Measurements from ENCODE around the gene PCDH9. TPM values are rescaled to one million over a fixed set of nuclear protein-coding genes. Genes with fewer than 3 reads are reported as not detected.

PCDH9 gene
- total and polyA plus RNA-seq, 2 experiments from 2014 or later: 0.31 to 0.52 TPM

DNA sequence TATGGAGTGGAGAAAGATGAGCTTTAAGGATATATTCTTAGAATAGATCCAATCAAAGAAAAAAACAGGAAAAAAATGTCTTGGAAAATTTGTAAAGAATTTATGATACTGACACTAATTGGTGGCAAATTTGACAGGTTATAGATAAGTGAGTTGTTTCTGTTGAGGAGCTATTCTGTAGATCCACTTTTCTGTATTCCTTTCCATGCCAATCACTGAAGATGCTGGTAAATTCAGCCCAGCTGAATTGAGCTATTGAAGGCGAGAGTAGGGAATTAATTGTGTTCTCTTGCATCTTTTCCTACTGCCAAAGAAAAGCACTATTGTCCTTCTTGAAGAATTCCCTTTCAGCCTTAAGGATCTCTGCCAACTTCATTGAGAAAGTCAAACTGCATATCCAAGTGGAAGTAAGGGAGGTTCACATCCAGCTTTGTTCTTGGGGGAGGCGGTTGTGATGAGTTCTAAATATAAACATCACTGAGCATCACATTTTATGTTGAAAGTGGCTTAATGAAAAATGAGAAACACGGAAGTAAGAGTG is 113.1 kb downstream of the PCDH9 start:
- no peaks in the 10 kb centered on the region for H3K27me3 Mint-ChIP-seq (ENCODE audit: insufficient read depth, low read depth, poor library complexity)
- DNase-seq (ENCODE audit: low spot score) (no peak), ATAC-seq (no peak; the same call in 2 of the 3 replicates)
- H3K27ac ChIP-seq (ENCODE audit: low read depth): no peak overlapping the region
- H3K4me1 ChIP-seq (ENCODE audit: insufficient read depth): no peaks in the 10 kb centered on the region
- no peak overlapping the region for H3K4me3 ChIP-seq
- TF ChIP-seq ZNF331 (CRISPR knock-in tag; IDR thresholded peaks at IDR 0.05; ENCODE audit: low read depth) (no peak), EZH2phosphoT487 (IDR thresholded peaks at IDR 0.05; ENCODE audit: unreplicated experiment) (no peak), POLR2AphosphoS5 (IDR thresholded peaks at IDR 0.05; ENCODE audit: low read depth) (no peak), JUNB (IDR thresholded peaks at IDR 0.05; ENCODE audit: unreplicated experiment) (no peak), ZNF114 (CRISPR knock-in tag; IDR thresholded peaks at IDR 0.05) (no peak), NANOG (IDR thresholded peaks at IDR 0.05; ENCODE audit: borderline replicate concordance) (no peak), EZH2 (IDR thresholded peaks at IDR 0.05; ENCODE audit: low read depth, unreplicated experiment) (no peak), CREB1 (CRISPR knock-in tag; IDR thresholded peaks at IDR 0.05; ENCODE audit: low read depth) (no peak)
- TF ChIP-seq, protein P1, sequence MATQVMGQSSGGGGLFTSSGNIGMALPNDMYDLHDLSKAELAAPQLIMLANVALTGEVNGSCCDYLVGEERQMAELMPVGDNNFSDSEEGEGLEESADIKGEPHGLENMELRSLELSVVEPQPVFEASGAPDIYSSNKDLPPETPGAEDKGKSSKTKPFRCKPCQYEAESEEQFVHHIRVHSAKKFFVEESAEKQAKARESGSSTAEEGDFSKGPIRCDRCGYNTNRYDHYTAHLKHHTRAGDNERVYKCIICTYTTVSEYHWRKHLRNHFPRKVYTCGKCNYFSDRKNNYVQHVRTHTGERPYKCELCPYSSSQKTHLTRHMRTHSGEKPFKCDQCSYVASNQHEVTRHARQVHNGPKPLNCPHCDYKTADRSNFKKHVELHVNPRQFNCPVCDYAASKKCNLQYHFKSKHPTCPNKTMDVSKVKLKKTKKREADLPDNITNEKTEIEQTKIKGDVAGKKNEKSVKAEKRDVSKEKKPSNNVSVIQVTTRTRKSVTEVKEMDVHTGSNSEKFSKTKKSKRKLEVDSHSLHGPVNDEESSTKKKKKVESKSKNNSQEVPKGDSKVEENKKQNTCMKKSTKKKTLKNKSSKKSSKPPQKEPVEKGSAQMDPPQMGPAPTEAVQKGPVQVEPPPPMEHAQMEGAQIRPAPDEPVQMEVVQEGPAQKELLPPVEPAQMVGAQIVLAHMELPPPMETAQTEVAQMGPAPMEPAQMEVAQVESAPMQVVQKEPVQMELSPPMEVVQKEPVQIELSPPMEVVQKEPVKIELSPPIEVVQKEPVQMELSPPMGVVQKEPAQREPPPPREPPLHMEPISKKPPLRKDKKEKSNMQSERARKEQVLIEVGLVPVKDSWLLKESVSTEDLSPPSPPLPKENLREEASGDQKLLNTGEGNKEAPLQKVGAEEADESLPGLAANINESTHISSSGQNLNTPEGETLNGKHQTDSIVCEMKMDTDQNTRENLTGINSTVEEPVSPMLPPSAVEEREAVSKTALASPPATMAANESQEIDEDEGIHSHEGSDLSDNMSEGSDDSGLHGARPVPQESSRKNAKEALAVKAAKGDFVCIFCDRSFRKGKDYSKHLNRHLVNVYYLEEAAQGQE (IDR thresholded peaks at IDR 0.05; ENCODE audit: unreplicated experiment): no peak
- TF ChIP-seq, protein P2, sequence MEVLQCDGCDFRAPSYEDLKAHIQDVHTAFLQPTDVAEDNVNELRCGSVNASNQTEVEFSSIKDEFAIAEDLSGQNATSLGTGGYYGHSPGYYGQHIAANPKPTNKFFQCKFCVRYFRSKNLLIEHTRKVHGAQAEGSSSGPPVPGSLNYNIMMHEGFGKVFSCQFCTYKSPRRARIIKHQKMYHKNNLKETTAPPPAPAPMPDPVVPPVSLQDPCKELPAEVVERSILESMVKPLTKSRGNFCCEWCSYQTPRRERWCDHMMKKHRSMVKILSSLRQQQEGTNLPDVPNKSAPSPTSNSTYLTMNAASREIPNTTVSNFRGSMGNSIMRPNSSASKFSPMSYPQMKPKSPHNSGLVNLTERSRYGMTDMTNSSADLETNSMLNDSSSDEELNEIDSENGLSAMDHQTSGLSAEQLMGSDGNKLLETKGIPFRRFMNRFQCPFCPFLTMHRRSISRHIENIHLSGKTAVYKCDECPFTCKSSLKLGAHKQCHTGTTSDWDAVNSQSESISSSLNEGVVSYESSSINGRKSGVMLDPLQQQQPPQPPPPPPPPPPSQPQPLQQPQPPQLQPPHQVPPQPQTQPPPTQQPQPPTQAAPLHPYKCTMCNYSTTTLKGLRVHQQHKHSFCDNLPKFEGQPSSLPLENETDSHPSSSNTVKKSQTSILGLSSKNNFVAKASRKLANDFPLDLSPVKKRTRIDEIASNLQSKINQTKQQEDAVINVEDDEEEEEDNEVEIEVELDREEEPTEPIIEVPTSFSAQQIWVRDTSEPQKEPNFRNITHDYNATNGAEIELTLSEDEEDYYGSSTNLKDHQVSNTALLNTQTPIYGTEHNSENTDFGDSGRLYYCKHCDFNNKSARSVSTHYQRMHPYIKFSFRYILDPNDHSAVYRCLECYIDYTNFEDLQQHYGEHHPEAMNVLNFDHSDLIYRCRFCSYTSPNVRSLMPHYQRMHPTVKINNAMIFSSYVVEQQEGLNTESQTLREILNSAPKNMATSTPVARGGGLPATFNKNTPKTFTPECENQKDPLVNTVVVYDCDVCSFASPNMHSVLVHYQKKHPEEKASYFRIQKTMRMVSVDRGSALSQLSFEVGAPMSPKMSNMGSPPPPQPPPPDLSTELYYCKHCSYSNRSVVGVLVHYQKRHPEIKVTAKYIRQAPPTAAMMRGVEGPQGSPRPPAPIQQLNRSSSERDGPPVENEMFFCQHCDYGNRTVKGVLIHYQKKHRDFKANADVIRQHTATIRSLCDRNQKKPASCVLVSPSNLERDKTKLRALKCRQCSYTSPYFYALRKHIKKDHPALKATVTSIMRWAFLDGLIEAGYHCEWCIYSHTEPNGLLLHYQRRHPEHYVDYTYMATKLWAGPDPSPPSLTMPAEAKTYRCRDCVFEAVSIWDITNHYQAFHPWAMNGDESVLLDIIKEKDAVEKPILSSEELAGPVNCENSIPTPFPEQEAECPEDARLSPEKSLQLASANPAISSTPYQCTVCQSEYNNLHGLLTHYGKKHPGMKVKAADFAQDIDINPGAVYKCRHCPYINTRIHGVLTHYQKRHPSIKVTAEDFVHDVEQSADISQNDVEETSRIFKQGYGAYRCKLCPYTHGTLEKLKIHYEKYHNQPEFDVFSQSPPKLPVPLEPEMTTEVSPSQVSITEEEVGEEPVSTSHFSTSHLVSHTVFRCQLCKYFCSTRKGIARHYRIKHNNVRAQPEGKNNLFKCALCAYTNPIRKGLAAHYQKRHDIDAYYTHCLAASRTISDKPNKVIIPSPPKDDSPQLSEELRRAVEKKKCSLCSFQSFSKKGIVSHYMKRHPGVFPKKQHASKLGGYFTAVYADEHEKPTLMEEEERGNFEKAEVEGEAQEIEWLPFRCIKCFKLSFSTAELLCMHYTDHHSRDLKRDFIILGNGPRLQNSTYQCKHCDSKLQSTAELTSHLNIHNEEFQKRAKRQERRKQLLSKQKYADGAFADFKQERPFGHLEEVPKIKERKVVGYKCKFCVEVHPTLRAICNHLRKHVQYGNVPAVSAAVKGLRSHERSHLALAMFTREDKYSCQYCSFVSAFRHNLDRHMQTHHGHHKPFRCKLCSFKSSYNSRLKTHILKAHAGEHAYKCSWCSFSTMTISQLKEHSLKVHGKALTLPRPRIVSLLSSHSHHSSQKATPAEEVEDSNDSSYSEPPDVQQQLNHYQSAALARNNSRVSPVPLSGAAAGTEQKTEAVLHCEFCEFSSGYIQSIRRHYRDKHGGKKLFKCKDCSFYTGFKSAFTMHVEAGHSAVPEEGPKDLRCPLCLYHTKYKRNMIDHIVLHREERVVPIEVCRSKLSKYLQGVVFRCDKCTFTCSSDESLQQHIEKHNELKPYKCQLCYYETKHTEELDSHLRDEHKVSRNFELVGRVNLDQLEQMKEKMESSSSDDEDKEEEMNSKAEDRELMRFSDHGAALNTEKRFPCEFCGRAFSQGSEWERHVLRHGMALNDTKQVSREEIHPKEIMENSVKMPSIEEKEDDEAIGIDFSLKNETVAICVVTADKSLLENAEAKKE (CRISPR knock-in tag; IDR thresholded peaks at IDR 0.05): no peak
- TF ChIP-seq, protein P3, sequence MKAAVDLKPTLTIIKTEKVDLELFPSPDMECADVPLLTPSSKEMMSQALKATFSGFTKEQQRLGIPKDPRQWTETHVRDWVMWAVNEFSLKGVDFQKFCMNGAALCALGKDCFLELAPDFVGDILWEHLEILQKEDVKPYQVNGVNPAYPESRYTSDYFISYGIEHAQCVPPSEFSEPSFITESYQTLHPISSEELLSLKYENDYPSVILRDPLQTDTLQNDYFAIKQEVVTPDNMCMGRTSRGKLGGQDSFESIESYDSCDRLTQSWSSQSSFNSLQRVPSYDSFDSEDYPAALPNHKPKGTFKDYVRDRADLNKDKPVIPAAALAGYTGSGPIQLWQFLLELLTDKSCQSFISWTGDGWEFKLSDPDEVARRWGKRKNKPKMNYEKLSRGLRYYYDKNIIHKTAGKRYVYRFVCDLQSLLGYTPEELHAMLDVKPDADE (IDR thresholded peaks at IDR 0.05): no peak
- TF ChIP-seq, protein P4, sequence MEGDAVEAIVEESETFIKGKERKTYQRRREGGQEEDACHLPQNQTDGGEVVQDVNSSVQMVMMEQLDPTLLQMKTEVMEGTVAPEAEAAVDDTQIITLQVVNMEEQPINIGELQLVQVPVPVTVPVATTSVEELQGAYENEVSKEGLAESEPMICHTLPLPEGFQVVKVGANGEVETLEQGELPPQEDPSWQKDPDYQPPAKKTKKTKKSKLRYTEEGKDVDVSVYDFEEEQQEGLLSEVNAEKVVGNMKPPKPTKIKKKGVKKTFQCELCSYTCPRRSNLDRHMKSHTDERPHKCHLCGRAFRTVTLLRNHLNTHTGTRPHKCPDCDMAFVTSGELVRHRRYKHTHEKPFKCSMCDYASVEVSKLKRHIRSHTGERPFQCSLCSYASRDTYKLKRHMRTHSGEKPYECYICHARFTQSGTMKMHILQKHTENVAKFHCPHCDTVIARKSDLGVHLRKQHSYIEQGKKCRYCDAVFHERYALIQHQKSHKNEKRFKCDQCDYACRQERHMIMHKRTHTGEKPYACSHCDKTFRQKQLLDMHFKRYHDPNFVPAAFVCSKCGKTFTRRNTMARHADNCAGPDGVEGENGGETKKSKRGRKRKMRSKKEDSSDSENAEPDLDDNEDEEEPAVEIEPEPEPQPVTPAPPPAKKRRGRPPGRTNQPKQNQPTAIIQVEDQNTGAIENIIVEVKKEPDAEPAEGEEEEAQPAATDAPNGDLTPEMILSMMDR (conservative IDR thresholded peaks at IDR 0.05; ENCODE audit: low read depth in 2 of 2): no peak
- no peaks in the 10 kb centered on the region for H3F3A ChIP-seq (replicated peaks; ENCODE audit: low read depth)
- no peaks in the 10 kb centered on the region for H3K27me3 ChIP-seq (ENCODE audit: insufficient read depth)
- no peaks in the 10 kb centered on the region; the same call in 2 of the 3 replicates for H3K9me3 Mint-ChIP-seq
- no peaks in the 10 kb centered on the region; the same call in 2 of the 3 replicates for H3K4me1 Mint-ChIP-seq
- no peak overlapping the region for H3K4me2 ChIP-seq
- no peaks in the 10 kb centered on the region for H3K36me3 ChIP-seq (ENCODE audit: insufficient read depth)
- H3K79me2 ChIP-seq (replicated peaks; ENCODE audit: insufficient read depth): no peaks in the 10 kb centered on the region
- H3K27ac Mint-ChIP-seq: no peak overlapping the region
- H3K9me2 ChIP-seq (ENCODE audit: insufficient read depth): peaks cover 2% of the 10 kb centered on the region; the same call in 1 of the 2 replicates
- no peaks in the 10 kb centered on the region for H3K36me3 Mint-ChIP-seq (ENCODE audit: low read depth)
- H4K20me1 ChIP-seq (replicated peaks; ENCODE audit: insufficient read depth): no peaks in the 10 kb centered on the region
- no peak overlapping the region for H2AFZ ChIP-seq
- H3K4me3 Mint-ChIP-seq: no peak overlapping the region

Measured in GM23338 (cell line).